Naive thymus-derived CD8-positive, alpha-beta T cell (primary cell): ENCODE data around the gene APP. TPM values are rescaled to one million over a fixed set of nuclear protein-coding genes. Genes with fewer than 3 reads are reported as not detected.
"Not testable (repeated sequence)": the region's sequence is repeated elsewhere in the genome, so short reads cannot be mapped to it uniquely, and the experiment has no call there.

Experiments used
- ATAC-seq, 2 donors: fragments of 150-1000 bp; cut with Tn5 transposase in 1 of 2; sonication (Bioruptor Pico), chemical (Tn5 transposase) in 1 of 2; 1 replicate in 1 of 2; 2 replicates in 1 of 2; pipeline ENCODE4 v1.10.0; 2021; ENCODE audit warnings: mild to moderate bottlenecking in 2 of 2, moderate library complexity in 2 of 2
- POLR2A ChIA-PET: fragments of 350-600 bp; sonication (Branson Sonifier 250); formaldehyde crosslinking; loops from one replicate; lab custom pipeline; 2021; ENCODE audit warnings: antibody characterized with exemption; lab: Charles Lee
- DNase-seq, 10 donors: peaks; one replicate each; pipeline versions ENCODE4 v3.0.0 to v3.0.0-alpha.2; 2020 to 2022
- H3K27ac Mint-ChIP-seq, 10 donors: one replicate each; pipeline ENCODE4 v1.8.0; 2020 to 2022; ENCODE audit warnings: mild to moderate bottlenecking in 10 of 10, mixed read lengths in 10 of 10, moderate library complexity in 4 of 10, inconsistent platforms in 1 of 10
- H3K27me3 Mint-ChIP-seq, 5 donors: one replicate each; pipeline ENCODE4 v1.8.0; 2021 to 2022; ENCODE audit warnings: mixed read lengths in 5 of 5
- H3K36me3 Mint-ChIP-seq, 3 donors: one replicate each; pipeline ENCODE4 v1.8.0; 2020 to 2022; ENCODE audit warnings: mixed read lengths in 3 of 3, mild to moderate bottlenecking in 2 of 3, inconsistent platforms in 1 of 3
- H3K4me1 Mint-ChIP-seq, 4 donors: one replicate each; pipeline ENCODE4 v1.8.0; 2021 to 2022; ENCODE audit warnings: mixed read lengths in 4 of 4
- H3K4me3 Mint-ChIP-seq, 10 donors: one replicate each; pipeline ENCODE4 v1.8.0; 2020 to 2022; ENCODE audit warnings: mild to moderate bottlenecking in 10 of 10, mixed read lengths in 10 of 10, moderate library complexity in 6 of 10, inconsistent platforms in 1 of 10
- H3K9me3 Mint-ChIP-seq, 9 donors: one replicate each; pipeline ENCODE4 v1.8.0; 2020 to 2022; ENCODE audit warnings: mixed read lengths in 9 of 9, mild to moderate bottlenecking in 3 of 9, inconsistent platforms in 1 of 9, moderate library complexity in 1 of 9
- polyA plus RNA-seq, 3 donors: library from polyadenylated mRNA; unstranded; fragments of 300-500 nt; fragmentation: Illumina TruSeq; gene quantifications; one replicate each; pipeline ENCODE4 v1.2.3, GENCODE V29; 2021
- total RNA-seq, 8 experiments: library from RNA in 2 of 8; stranded (reverse) in 2 of 8; gene quantifications; one replicate each; pipeline ENCODE4 v1.2.3 and lab custom pipeline; 2021 to 2026

APP gene
- total and polyA plus RNA-seq, 5 experiments from 2014 or later, result 6.9 to 33.8 (median 8.7) TPM

DNA sequence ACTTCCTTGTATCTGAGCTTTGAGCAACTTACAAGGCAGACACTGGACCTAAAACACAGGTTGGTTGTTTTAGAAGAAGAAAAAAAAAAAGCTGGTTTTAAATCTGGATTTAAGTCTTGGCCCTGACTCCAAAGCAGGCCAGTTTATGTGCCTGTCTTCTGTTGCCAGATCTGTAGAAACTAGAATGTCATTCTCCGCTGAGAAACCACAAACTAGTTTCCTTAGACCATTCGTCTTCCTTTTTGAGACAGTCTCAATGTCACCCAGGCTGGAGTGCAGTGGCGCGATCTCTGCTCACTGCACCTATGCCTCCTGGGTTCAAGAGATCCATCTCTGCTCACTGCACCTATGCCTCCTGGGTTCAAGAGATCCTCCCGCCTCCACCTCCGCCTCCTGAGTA, 33.9 kb downstream of the APP start:
- peak overlapping the region in 4 of 10 donors; percentile 3 to 34 (median 14) for H3K4me3 Mint-ChIP-seq

GRCh38 chr21:26135520-26135919, 35.0 kb downstream of the APP start:
- Mint-ChIP-seq H3K4me3 (no peak overlapping the region), H3K27ac (no peak overlapping the region), H3K36me3 (peaks cover 0 to 4% (median 0%) of the 10 kb centered on the region in 3 donors), H3K4me1 (peaks cover 0 to 11% (median 6%) of the 10 kb centered on the region in 4 donors), H3K27me3 (no peaks in the 10 kb centered on the region), H3K9me3 (no peaks in the 10 kb centered on the region)
- no peak for DNase-seq
- POLR2A ChIA-PET, result no interaction called here
- no peak for ATAC-seq

More for the DNA sequence above, 33.9 kb downstream of the APP start:
- H3K36me3 Mint-ChIP-seq, result peaks cover 0 to 4% (median 0%) of the 10 kb centered on the region in 3 donors
- POLR2A ChIA-PET, result no interaction called here
- H3K27ac Mint-ChIP-seq, result peak overlapping the region in 3 of 10 donors; percentile 53 to 84 (median 75)
- peaks cover 0 to 11% (median 6%) of the 10 kb centered on the region in 4 donors for H3K4me1 Mint-ChIP-seq
- ATAC-seq (peak; percentile 36 to 37), DNase-seq (peak in 2 of 10 donors; percentile 15 to 18)
- no peaks in the 10 kb centered on the region for H3K9me3 Mint-ChIP-seq
- no peaks in the 10 kb centered on the region for H3K27me3 Mint-ChIP-seq

DNA sequence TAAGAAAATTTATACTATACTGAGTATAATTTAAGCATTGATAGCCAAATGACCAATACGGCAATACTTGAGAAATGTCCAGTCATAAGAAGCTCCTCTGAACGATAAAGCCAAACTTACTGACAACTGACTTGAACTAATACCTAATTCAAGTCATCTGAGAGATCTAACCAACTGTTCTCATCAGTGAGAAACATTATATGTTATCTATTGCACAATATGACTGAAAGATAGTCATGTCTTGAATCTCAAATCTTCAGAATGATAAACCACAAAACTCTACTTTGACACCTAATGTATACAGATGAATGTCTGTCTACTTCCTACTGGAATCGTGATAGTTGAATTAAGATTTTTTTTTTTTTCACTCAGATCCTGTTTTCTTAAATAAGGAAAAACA, 39.0 kb downstream of the APP start:
- Mint-ChIP-seq H3K36me3 (peaks cover 0 to 4% (median 2%) of the 10 kb centered on the region in 3 donors), H3K4me1 (peaks cover under 1 to 6% (median 3%) of the 10 kb centered on the region in 4 donors), H3K27me3 (no peaks in the 10 kb centered on the region), H3K27ac (no peak overlapping the region), H3K4me3 (no peak overlapping the region), H3K9me3 (no peaks in the 10 kb centered on the region)
- POLR2A ChIA-PET, result no interaction called here
- ATAC-seq (no peak), DNase-seq (no peak)

GRCh38 chr21:26131053-26131452, 39.5 kb downstream of the APP start:
- H3K4me1 Mint-ChIP-seq, DNase-seq, H3K27me3 Mint-ChIP-seq, H3K36me3 Mint-ChIP-seq, H3K4me3 Mint-ChIP-seq, ATAC-seq, POLR2A ChIA-PET, H3K27ac Mint-ChIP-seq, H3K9me3 Mint-ChIP-seq: not testable (repeated sequence)

DNA sequence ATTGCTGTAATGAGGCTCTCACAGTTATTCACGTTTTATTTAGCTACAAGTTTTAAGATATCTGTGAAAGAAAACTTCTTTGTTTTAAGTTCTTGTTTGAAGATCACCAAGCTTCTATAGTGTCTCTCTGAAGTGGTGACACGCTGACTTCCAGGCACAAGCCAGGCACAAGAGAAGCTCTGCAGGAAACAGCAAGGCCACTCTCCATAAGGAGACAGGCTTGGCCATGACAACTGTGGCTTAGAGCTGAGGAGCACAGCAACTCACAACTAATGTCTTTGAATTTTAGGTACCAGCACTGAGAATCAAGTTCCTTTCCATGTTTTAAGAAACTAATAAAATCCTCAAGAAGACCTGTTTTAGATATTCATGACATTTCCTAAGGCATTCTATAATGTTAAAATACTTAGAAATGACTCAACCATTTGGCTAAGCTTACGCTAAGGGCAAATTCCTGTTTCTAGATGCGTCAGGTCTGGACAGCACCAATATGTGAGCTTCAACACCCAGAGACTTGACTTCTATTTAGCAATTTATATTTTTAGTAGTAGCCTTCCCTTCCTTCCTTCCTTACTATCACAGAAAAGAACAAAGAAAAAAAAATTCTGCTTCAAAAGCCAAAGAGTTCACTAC, 40.2 kb downstream of the APP start:
- POLR2A ChIA-PET, result no interaction called here
- DNase-seq, result no peak

GRCh38 chr21:26127918-26128317, 42.7 kb downstream of the APP start:
- H3K4me1 Mint-ChIP-seq, result peaks cover 0 to 6% (median 4%) of the 10 kb centered on the region in 4 donors
- POLR2A ChIA-PET, result no interaction called here

More for the DNA sequence above, 40.2 kb downstream of the APP start:
- H3K9me3 Mint-ChIP-seq, result no peaks in the 10 kb centered on the region
- no peaks in the 10 kb centered on the region for H3K27me3 Mint-ChIP-seq
- H3K27ac Mint-ChIP-seq, result no peak overlapping the region
- no peak overlapping the region for H3K4me3 Mint-ChIP-seq
- H3K4me1 Mint-ChIP-seq, result peaks cover 0 to 4% (median 3%) of the 10 kb centered on the region in 4 donors
- no peak for ATAC-seq
- H3K36me3 Mint-ChIP-seq, result peaks cover 0 to 4% (median 2%) of the 10 kb centered on the region in 3 donors

DNA sequence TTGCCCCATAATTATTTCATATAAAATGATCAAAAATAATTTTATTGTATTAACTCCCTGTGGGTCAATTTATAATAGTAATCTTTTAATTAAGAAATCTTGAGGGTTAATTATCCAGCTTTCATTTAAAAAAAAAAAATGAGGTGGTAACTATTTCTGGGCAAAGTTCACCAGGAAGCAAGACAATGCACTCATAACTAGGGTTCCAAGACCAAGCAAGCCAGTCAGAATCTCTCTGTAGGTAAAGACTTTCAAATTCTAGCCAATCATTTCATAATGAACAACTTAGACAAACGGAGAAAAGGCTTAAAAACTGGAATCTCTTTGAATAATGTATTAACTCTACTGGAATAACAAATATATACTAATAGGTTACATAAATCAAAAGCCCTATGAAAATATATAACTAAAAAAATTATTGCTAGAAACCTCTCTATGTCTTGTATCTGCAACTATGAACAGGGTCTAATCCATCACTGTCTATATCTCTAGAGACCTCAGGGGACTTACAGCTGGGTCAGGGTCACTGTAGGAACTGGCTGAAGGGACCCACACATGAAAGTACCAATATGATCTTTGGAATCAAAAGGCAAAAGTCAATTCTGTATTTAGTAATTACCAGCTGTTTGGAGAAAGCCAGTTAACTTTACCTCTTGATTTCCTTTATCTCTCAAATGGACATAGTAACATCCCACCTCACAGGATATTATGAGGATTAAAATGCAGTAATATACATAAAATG, 43.3 kb downstream of the APP start:
- Mint-ChIP-seq H3K4me1 (peaks cover 0 to 6% (median 4%) of the 10 kb centered on the region in 4 donors), H3K4me3 (no peak overlapping the region), H3K9me3 (no peaks in the 10 kb centered on the region), H3K27ac (no peak overlapping the region), H3K27me3 (no peaks in the 10 kb centered on the region), H3K36me3 (peaks cover 0 to 4% (median 2%) of the 10 kb centered on the region in 3 donors)
- POLR2A ChIA-PET, result no interaction called here
- ATAC-seq, result no peak
- no peak for DNase-seq

More at GRCh38 chr21:26127918-26128317, 42.7 kb downstream of the APP start:
- Mint-ChIP-seq H3K27ac (no peak overlapping the region), H3K9me3 (no peaks in the 10 kb centered on the region), H3K36me3 (peaks cover 0 to 4% (median 2%) of the 10 kb centered on the region in 3 donors), H3K4me3 (no peak overlapping the region), H3K27me3 (no peaks in the 10 kb centered on the region)
- DNase-seq, result no peak
- no peak for ATAC-seq

DNA sequence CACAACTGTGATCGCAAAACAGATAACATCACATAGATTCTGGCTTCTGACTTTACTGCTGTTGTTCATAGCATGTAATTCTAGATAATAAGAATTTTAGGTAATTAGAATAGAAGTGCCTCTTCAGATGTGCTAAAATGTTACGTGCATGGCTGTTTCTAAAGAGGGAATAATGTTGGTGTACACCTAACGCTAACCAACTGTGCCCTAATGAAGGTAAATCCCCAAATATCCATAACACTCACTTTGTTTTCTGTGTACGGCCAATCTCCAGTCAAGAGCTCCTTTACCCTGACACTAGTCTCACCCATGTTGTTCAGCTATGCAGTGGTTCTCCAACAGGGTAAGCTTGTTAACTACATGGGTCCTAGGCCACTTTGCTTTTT, 44.4 kb downstream of the APP start:
- Mint-ChIP-seq H3K9me3 (no peaks in the 10 kb centered on the region), H3K27me3 (no peaks in the 10 kb centered on the region), H3K27ac (no peak overlapping the region), H3K36me3 (peaks cover 0 to 4% (median 2%) of the 10 kb centered on the region in 3 donors), H3K4me3 (no peak overlapping the region), H3K4me1 (peaks cover 0 to 6% (median 4%) of the 10 kb centered on the region in 4 donors)
- POLR2A ChIA-PET, result no interaction called here
- DNase-seq, result no peak
- ATAC-seq, result no peak

DNA sequence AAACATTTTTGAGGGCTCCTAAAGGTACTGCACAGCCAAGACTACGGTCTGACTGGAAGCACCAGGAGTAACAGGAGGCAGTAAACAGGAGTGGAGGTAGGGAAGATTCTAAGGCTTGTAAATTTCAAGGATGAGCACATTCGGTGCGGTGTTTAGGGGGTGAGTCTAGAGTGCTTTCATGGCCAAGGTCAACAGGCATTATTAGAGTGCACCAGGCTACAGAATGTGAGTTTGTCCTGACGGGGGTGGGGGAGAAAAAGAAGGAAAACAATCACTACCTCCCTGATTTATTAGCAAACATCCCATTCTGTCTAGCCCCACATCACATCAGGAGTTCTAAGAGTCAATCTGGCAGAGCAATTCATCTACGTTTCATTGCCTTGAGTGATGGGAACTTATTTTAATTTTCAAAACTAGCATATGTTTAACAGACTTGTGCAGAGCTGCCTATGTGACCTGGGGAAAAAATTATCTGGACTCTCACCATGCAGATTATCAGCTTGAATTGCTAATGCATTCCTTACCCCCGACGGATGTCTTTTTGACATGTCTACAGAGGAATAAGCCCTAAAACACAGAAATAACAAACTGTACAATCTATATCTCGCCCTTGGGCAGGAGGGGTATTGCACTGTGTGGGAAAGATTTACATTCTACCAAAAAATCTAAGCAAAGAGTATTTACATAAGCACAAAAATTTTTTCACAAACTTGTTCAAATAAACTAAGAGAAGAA, 45.0 kb downstream of the APP start:
- Mint-ChIP-seq H3K9me3 (no peaks in the 10 kb centered on the region), H3K27ac (no peak overlapping the region), H3K4me3 (no peak overlapping the region), H3K4me1 (peaks cover 0 to 6% (median 4%) of the 10 kb centered on the region in 4 donors), H3K27me3 (no peaks in the 10 kb centered on the region), H3K36me3 (peaks cover 0 to 4% (median 2%) of the 10 kb centered on the region in 3 donors)
- POLR2A ChIA-PET, result no interaction called here
- ATAC-seq, result no peak
- no peak for DNase-seq

DNA sequence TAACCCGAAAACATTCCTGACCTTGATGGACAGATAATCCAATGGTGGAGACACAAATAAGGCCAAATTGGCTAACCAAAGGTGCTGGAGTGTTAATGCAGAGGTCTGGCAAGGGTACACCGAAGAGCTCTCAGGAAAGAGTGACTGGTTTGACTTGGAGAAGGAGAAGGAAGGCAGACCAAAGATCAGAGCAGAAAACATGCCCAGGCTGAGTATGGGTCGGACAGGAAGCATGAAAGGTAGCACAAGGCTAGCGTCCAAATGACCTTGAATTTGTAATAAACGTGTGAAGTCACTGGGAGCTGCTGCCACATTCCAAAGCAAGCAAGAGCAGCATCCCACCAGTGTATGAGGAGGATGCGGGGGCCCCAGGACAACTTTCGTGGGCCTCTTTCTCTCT, 45.7 kb downstream of the APP start:
- DNase-seq, result no peak
- no peak for ATAC-seq
- H3K27ac Mint-ChIP-seq, result no peak overlapping the region
- H3K4me1 Mint-ChIP-seq, result peaks cover 0 to 6% (median 3%) of the 10 kb centered on the region in 4 donors
- H3K27me3 Mint-ChIP-seq, result no peaks in the 10 kb centered on the region
- no peak overlapping the region for H3K4me3 Mint-ChIP-seq
- peaks cover 0 to 4% (median 2%) of the 10 kb centered on the region in 3 donors for H3K36me3 Mint-ChIP-seq
- no peaks in the 10 kb centered on the region for H3K9me3 Mint-ChIP-seq
- POLR2A ChIA-PET, result no interaction called here

DNA sequence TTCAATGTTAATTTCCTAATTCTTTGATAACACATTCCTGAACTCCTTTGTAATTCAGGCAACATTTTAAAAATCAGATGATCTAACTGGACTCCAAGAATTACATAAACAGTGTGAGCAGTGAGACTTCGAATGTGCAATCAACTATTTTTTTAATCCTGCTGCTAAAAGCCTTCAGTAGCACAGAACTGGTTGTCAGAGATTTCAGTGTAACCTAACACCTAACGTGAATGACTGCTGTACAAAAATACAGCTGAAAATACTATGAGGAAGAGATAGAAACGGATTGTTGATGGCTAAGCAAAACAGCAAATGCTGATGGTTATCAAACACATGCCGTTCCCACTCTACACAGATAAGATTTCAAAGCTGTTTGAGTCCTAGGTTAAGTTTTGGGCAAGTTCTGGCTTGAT, 46.1 kb downstream of the APP start:
- Mint-ChIP-seq H3K4me1 (peaks cover 1 to 6% (median 3%) of the 10 kb centered on the region in 4 donors), H3K27ac (no peak overlapping the region), H3K9me3 (no peaks in the 10 kb centered on the region), H3K36me3 (peaks cover 0 to 4% (median 2%) of the 10 kb centered on the region in 3 donors), H3K4me3 (no peak overlapping the region), H3K27me3 (no peaks in the 10 kb centered on the region)
- ATAC-seq (no peak), DNase-seq (no peak)
- POLR2A ChIA-PET, result no interaction called here

- Mint-ChIP-seq H3K4me3 (no peak overlapping the region), H3K4me1 (peaks cover 2 to 10% (median 4%) of the 10 kb centered on the region in 4 donors), H3K9me3 (no peaks in the 10 kb centered on the region), H3K27me3 (no peaks in the 10 kb centered on the region), H3K36me3 (no peaks in the 10 kb centered on the region), H3K27ac (no peak overlapping the region)
- DNase-seq, result no peak
- no peak for ATAC-seq
- POLR2A ChIA-PET, result interaction anchor here (0.6 kb wide), 1 partner anchor 33 kb away, joined by 7 read pairs; no protein-coding TSS in a partner anchor
These were observed 47.6 kb downstream of the APP start for GRCh38 chr21:26123012-26123411.
